HG03354 (cell line): ENCODE data around the gene ZBTB12.
"Not testable (repeated sequence)": the region's sequence is repeated elsewhere in the genome, so short reads cannot be mapped to it uniquely, and the experiment has no call there.

Experiments
- ATAC-seq: cut with Tn5 transposase; IDR thresholded peaks from one replicate; pipeline ENCODE4 v1.9.1; 2021; ENCODE audit warnings: mild to moderate bottlenecking; ENCODE audit not compliant: unreplicated experiment, poor library complexity, severe bottlenecking

ZBTB12 gene

GRCh38 chr6:31927242-31927862, 25.5 kb upstream of the ZBTB12 start, which contains the start of gene C2:
Gene C2 (plus strand): TSS chr6:31927717. CDS start chr6:31927753, 36 bp downstream.
- ATAC-seq, result no peak

GRCh38 chr6:31922942-31923341, 21.1 kb upstream of the ZBTB12 start:
- ATAC-seq, result no peak

- ATAC-seq, result no peak
Measured at GRCh38 chr6:31920811-31921210, 18.9 kb upstream of the ZBTB12 start.

- ATAC-seq, result no peak
Measured at GRCh38 chr6:31919624-31920303, 17.9 kb upstream of the ZBTB12 start.

GRCh38 chr6:31918069-31918720, 16.3 kb upstream of the ZBTB12 start:
- ATAC-seq, result no peak

- no peak for ATAC-seq
Measured at GRCh38 chr6:31915756-31916155, 13.9 kb upstream of the ZBTB12 start.

GRCh38 chr6:31915351-31915750, 13.5 kb upstream of the ZBTB12 start:
- no peak for ATAC-seq

GRCh38 chr6:31911826-31912585, 10.1 kb upstream of the ZBTB12 start:
- ATAC-seq, result no peak

- not testable (repeated sequence) for ATAC-seq
Measured at GRCh38 chr6:31909298-31909697, 7.4 kb upstream of the ZBTB12 start.

GRCh38 chr6:31908791-31909190, 6.9 kb upstream of the ZBTB12 start:
- ATAC-seq, result peak; percentile 88

GRCh38 chr6:31908255-31908654, 6.4 kb upstream of the ZBTB12 start:
- ATAC-seq, result not testable (repeated sequence)

GRCh38 chr6:31907158-31907813, 5.4 kb upstream of the ZBTB12 start:
- ATAC-seq, result no peak

- not testable (repeated sequence) for ATAC-seq
Measured at GRCh38 chr6:31906727-31907126, 4.8 kb upstream of the ZBTB12 start.

- no peak for ATAC-seq
Measured at GRCh38 chr6:31906122-31906521, 4.2 kb upstream of the ZBTB12 start.

GRCh38 chr6:31905041-31905440, 3.2 kb upstream of the ZBTB12 start:
- ATAC-seq, result no peak

GRCh38 chr6:31903957-31904356, 2.1 kb upstream of the ZBTB12 start:
- ATAC-seq, result no peak

GRCh38 chr6:31901415-31901952, 402 bp downstream of the ZBTB12 start:
- ATAC-seq, result no peak

- no peak for ATAC-seq
Measured at GRCh38 chr6:31900917-31901414, 920 bp downstream of the ZBTB12 start.
